ENCODE measurements around the gene EDA. TPM values are rescaled to one million over a fixed set of nuclear protein-coding genes. Genes with fewer than 3 reads are reported as not detected.

Gene EDA
- total and polyA plus RNA-seq, 2 of the 13 experiments (the other 11 are each of a cell fraction or from before 2014, with no cell fraction given): 8.8 to 11.2 TPM

- Histone ChIP-seq H3K9me3 (ENCODE audit: low read length) (no peaks in the 10 kb centered on the region), H3K4me1 (ENCODE audit: insufficient read depth, low read length) (no peaks in the 10 kb centered on the region), H2AFZ (ENCODE audit: low read length) (no peak overlapping the region), H3K27me3 (ENCODE audit: control insufficient read depth in 1 of 2, insufficient read depth in 2 of 2, low read length in 2 of 2) (no peaks in the 10 kb centered on the region), H3K27ac (ENCODE audit: extremely low read length, insufficient read depth, low read length) (no peak overlapping the region), H3K79me2 (ENCODE audit: insufficient read depth, low read length) (no peaks in the 10 kb centered on the region), H3K9ac (ENCODE audit: insufficient read depth, low read depth, low read length) (no peak overlapping the region), H3K36me3 (replicated peaks in 1 of 2; ENCODE audit: control insufficient read depth in 1 of 2, insufficient read depth in 2 of 2, low read length in 2 of 2) (no peaks in the 10 kb centered on the region), H3K4me3 (replicated peaks in 1 of 3; ENCODE audit: insufficient read depth in 1 of 3, low read depth in 2 of 3, low read length in 3 of 3) (no peak overlapping the region), H4K20me1 (ENCODE audit: insufficient read depth, low read length) (no peaks in the 10 kb centered on the region), H3K4me2 (ENCODE audit: low read depth, low read length) (no peak overlapping the region)
- ChIA-PET POLR2A (no interaction called here), CTCF (ENCODE audit: low intra/inter-chr PET ratio, low total read pairs) (no interaction called here)
- BruUV-seq (replicated peaks): no TSS peak
- TF ChIP-seq ZNF256 (CRISPR knock-in tag; conservative IDR thresholded peaks at IDR 0.05): no peak
- no peak for TF ChIP-seq PCBP2 (optimal IDR thresholded peaks at IDR 0.05; ENCODE audit: low read depth, low read length, poor library complexity, severe bottlenecking)
- TF ChIP-seq, protein P1, sequence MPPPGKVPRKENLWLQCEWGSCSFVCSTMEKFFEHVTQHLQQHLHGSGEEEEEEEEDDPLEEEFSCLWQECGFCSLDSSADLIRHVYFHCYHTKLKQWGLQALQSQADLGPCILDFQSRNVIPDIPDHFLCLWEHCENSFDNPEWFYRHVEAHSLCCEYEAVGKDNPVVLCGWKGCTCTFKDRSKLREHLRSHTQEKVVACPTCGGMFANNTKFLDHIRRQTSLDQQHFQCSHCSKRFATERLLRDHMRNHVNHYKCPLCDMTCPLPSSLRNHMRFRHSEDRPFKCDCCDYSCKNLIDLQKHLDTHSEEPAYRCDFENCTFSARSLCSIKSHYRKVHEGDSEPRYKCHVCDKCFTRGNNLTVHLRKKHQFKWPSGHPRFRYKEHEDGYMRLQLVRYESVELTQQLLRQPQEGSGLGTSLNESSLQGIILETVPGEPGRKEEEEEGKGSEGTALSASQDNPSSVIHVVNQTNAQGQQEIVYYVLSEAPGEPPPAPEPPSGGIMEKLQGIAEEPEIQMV (CRISPR knock-in tag; IDR thresholded peaks at IDR 0.05; ENCODE audit: low read depth): no peak
- no peak for TF ChIP-seq MBD4 (IDR thresholded peaks at IDR 0.05; ENCODE audit: borderline replicate concordance, low read length)
- TF ChIP-seq TCF7 (IDR thresholded peaks at IDR 0.05; ENCODE audit: low read depth): no peak
- TF ChIP-seq ZSCAN22 (CRISPR knock-in tag; IDR thresholded peaks at IDR 0.05): no peak
- TF ChIP-seq ZKSCAN8 (CRISPR knock-in tag; IDR thresholded peaks at IDR 0.05; ENCODE audit: borderline replicate concordance): no peak
- TF ChIP-seq PPARG (CRISPR knock-in tag; conservative IDR thresholded peaks at IDR 0.05): no peak
- no peak for TF ChIP-seq NFRKB (IDR thresholded peaks at IDR 0.05)
- TF ChIP-seq, protein P2, sequence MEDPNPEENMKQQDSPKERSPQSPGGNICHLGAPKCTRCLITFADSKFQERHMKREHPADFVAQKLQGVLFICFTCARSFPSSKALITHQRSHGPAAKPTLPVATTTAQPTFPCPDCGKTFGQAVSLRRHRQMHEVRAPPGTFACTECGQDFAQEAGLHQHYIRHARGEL (CRISPR knock-in tag; IDR thresholded peaks at IDR 0.05): no peak
- no peak for TF ChIP-seq AGO2 (optimal IDR thresholded peaks at IDR 0.05; ENCODE audit: low read depth, low read length)
- no peak for TF ChIP-seq HDAC6 (IDR thresholded peaks at IDR 0.05; ENCODE audit: low read depth, low read length)
- TF ChIP-seq POLR2AphosphoS2 (IDR thresholded peaks at IDR 0.05; ENCODE audit: low read depth, low read length): no peak
- TF ChIP-seq REXO4 (CRISPR knock-in tag; IDR thresholded peaks at IDR 0.05; ENCODE audit: borderline replicate concordance): no peak
- no peak for FAIRE-seq
- intact Hi-C loops (cut with micrococcal nuclease; ENCODE audit: unreplicated experiment) (no loop called here), in situ Hi-C loops (cut with HindIII; ENCODE audit: extremely low pct_ligation_motif_present, low pct_unique_long_range_greater_than_20kb) (no loop called here)
- no peak for DNase-seq (ENCODE audit: low spot score)
- no peak for ATAC-seq
Observed at GRCh38 chrX:69993494-69993893, 377.6 kb downstream of the EDA start.
